SK-N-SH treated with all-trans-retinoic acid at 6 μM for 48 hours (cell line): ENCODE data around the gene BCL2L13.

Experiments
- BACH2 ChIP-seq: fragments of 250-450 bp; sonication (Bioruptor Pico); IDR thresholded peaks from 2 replicates; pipeline ENCODE4 v1.9.0; 2021; ENCODE audit warnings: mild to moderate bottlenecking, borderline replicate concordance
- CSDC2 ChIP-seq: fragments of 250-450 bp; sonication (Bioruptor Pico); IDR thresholded peaks from 2 replicates; pipeline ENCODE4 v1.5.0; 2020; ENCODE audit warnings: mild to moderate bottlenecking, moderate library complexity
- CSRNP3 ChIP-seq: fragments of 250-450 bp; sonication (Bioruptor Pico); IDR thresholded peaks from 2 replicates; pipeline ENCODE4 v1.5.1; 2021; ENCODE audit warnings: mild to moderate bottlenecking, moderate library complexity
- ESRRG ChIP-seq: fragments of 250-450 bp; sonication (Bioruptor Pico); IDR thresholded peaks from 2 replicates; pipeline ENCODE4 v1.6.1; 2021; ENCODE audit warnings: mild to moderate bottlenecking
- RARB ChIP-seq: fragments of 250-450 bp; sonication (Bioruptor Pico); IDR thresholded peaks from 2 replicates; pipeline ENCODE4 v1.8.0; 2021; ENCODE audit warnings: mild to moderate bottlenecking, moderate library complexity
- SNAI2 ChIP-seq: fragments of 250-450 bp; sonication (Bioruptor Pico); IDR thresholded peaks from 2 replicates; pipeline ENCODE4 v1.5.0; 2020; ENCODE audit warnings: mild to moderate bottlenecking, moderate library complexity
- ZC3H10 ChIP-seq: fragments of 250-450 bp; sonication (Bioruptor Pico); IDR thresholded peaks from 2 replicates; pipeline ENCODE4 v1.5.1; 2021; ENCODE audit warnings: mild to moderate bottlenecking, moderate library complexity
- ZFP3 ChIP-seq: fragments of 250-450 bp; sonication (Bioruptor Pico); IDR thresholded peaks from 2 replicates; pipeline ENCODE4 v1.5.0; 2020; ENCODE audit warnings: mild to moderate bottlenecking, moderate library complexity
- TF ChIP-seq, protein P1 (sequence below): fragments of 250-450 bp; sonication (Bioruptor Pico); IDR thresholded peaks from 2 replicates; pipeline ENCODE4 v1.8.0; 2021; ENCODE audit warnings: low read depth, mild to moderate bottlenecking, moderate library complexity, borderline replicate concordance
- TF ChIP-seq, protein P2 (sequence below): fragments of 250-450 bp; sonication (Bioruptor Pico); IDR thresholded peaks from 2 replicates; pipeline ENCODE4 v1.5.1; 2020; ENCODE audit warnings: low read depth, mild to moderate bottlenecking, moderate library complexity

DNA sequence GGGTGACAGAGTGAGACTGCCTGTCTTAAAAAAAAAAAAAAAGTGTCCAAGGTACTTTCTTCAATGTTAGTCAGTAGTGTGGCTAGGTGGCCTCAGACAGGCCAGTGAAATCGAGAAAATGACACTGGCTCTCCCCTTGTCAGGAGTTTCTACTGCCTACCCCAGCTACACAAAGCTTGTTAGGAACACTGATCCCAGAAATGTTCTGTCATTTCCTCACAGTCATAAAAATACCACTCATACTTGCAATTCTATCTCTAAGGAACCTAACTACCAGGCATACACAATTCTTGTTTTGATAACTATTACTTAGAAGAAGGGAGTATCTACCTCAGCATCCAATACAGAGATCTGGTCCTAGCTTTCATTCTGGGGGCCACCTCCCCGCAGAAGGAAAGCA is 41.3 kb upstream of the BCL2L13 start:
- no peak for TF ChIP-seq SNAI2 (CRISPR knock-in tag)
- no peak for TF ChIP-seq BACH2
- TF ChIP-seq ZFP3 (CRISPR knock-in tag) = no peak
- TF ChIP-seq ZC3H10 (CRISPR knock-in tag) = no peak
- no peak for TF ChIP-seq RARB (CRISPR knock-in tag)
- TF ChIP-seq, protein P1, sequence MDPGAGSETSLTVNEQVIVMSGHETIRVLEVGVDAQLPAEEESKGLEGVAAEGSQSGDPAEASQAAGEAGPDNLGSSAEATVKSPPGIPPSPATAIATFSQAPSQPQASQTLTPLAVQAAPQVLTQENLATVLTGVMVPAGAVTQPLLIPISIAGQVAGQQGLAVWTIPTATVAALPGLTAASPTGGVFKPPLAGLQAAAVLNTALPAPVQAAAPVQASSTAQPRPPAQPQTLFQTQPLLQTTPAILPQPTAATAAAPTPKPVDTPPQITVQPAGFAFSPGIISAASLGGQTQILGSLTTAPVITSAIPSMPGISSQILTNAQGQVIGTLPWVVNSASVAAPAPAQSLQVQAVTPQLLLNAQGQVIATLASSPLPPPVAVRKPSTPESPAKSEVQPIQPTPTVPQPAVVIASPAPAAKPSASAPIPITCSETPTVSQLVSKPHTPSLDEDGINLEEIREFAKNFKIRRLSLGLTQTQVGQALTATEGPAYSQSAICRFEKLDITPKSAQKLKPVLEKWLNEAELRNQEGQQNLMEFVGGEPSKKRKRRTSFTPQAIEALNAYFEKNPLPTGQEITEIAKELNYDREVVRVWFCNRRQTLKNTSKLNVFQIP (CRISPR knock-in tag) = no peak
- TF ChIP-seq, protein P2, sequence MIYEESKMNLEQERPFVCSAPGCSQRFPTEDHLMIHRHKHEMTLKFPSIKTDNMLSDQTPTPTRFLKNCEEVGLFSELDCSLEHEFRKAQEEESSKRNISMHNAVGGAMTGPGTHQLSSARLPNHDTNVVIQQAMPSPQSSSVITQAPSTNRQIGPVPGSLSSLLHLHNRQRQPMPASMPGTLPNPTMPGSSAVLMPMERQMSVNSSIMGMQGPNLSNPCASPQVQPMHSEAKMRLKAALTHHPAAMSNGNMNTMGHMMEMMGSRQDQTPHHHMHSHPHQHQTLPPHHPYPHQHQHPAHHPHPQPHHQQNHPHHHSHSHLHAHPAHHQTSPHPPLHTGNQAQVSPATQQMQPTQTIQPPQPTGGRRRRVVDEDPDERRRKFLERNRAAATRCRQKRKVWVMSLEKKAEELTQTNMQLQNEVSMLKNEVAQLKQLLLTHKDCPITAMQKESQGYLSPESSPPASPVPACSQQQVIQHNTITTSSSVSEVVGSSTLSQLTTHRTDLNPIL (CRISPR knock-in tag) = no peak
- TF ChIP-seq CSRNP3 (CRISPR knock-in tag) = no peak
- TF ChIP-seq ESRRG (CRISPR knock-in tag) = no peak
- no peak for TF ChIP-seq CSDC2 (CRISPR knock-in tag)
